ENCODE measurements around the gene CACNG7.
A peak's percentile ranks its signal among the peaks of the same experiment; 100 is the strongest.
"Not testable (repeated sequence)": the region's sequence is repeated elsewhere in the genome, so short reads cannot be mapped to it uniquely, and the experiment has no call there.

CACNG7 gene

GRCh38 chr19:53908935-53909415 is at the start of gene CACNG7:
Gene CACNG7, plus strand, starts transcription at chr19:53909278. Its CDS starts 3,554 bp downstream, at chr19:53912832.
- no peak for DNase-seq (ENCODE audit: low read depth)

GRCh38 chr19:53864308-53864836 is 44.7 kb upstream of the CACNG7 start:
- no peak for DNase-seq (ENCODE audit: low read depth)

GRCh38 chr19:53865523-53865917 is 43.6 kb upstream of the CACNG7 start:
- DNase-seq (ENCODE audit: low read depth): no peak

- peak; percentile 42 for DNase-seq (ENCODE audit: low read depth)
Measured at GRCh38 chr19:53865918-53866864, 42.9 kb upstream of the CACNG7 start.

- no peak for DNase-seq (ENCODE audit: low read depth)
Measured at GRCh38 chr19:53866865-53867224, 42.2 kb upstream of the CACNG7 start.

- peak; percentile 99 for DNase-seq (ENCODE audit: low read depth)
Measured at GRCh38 chr19:53867225-53868090, 41.6 kb upstream of the CACNG7 start, which contains the start of gene MYADM. Gene MYADM, plus strand, starts transcription at chr19:53867883. Its CDS starts 5,647 bp downstream, at chr19:53873530.

- no peak for DNase-seq (ENCODE audit: low read depth)
Measured at GRCh38 chr19:53868091-53868891, 40.8 kb upstream of the CACNG7 start.

- DNase-seq (ENCODE audit: low read depth): peak; percentile 76
Measured at GRCh38 chr19:53868892-53869804, 39.9 kb upstream of the CACNG7 start.

GRCh38 chr19:53869805-53870484 is 39.1 kb upstream of the CACNG7 start:
- not testable (repeated sequence) for DNase-seq (ENCODE audit: low read depth)

GRCh38 chr19:53870485-53870844 is 38.6 kb upstream of the CACNG7 start:
- DNase-seq (ENCODE audit: low read depth): no peak

- DNase-seq (ENCODE audit: low read depth): no peak
Measured at GRCh38 chr19:53871454-53871853, 37.6 kb upstream of the CACNG7 start.

GRCh38 chr19:53872762-53873161 is 36.3 kb upstream of the CACNG7 start:
- no peak for DNase-seq (ENCODE audit: low read depth)

- no peak for DNase-seq (ENCODE audit: low read depth)
Measured at GRCh38 chr19:53873773-53874605, 35.1 kb upstream of the CACNG7 start.

- no peak for DNase-seq (ENCODE audit: low read depth)
Measured at GRCh38 chr19:53874606-53874990, 34.5 kb upstream of the CACNG7 start.

GRCh38 chr19:53875602-53876325 is 33.3 kb upstream of the CACNG7 start:
- DNase-seq (ENCODE audit: low read depth): no peak

- no peak for DNase-seq (ENCODE audit: low read depth)
Measured at GRCh38 chr19:53876651-53877224, 32.3 kb upstream of the CACNG7 start.

GRCh38 chr19:53877361-53877766 is 31.7 kb upstream of the CACNG7 start:
- DNase-seq (ENCODE audit: low read depth): peak; percentile 35

GRCh38 chr19:53878776-53879139 is 30.3 kb upstream of the CACNG7 start:
- no peak for DNase-seq (ENCODE audit: low read depth)

Data from stimulated activated CD8-positive, alpha-beta memory T cell treated with anti-CD3 and anti-CD28 coated beads, Interleukin-12 subunit alpha, Interleukin-12 subunit beta, amount 100 ng/mL, for 1 hour (primary cell).